Keratinocyte (primary cell): Measurements from ENCODE around the gene HYAL3. TPM values are rescaled to one million over a fixed set of nuclear protein-coding genes. Genes with fewer than 3 reads are reported as not detected.

Experiments used
- DNase-seq: peaks from one replicate; pipeline ENCODE4 v3.0.0-alpha.2; 2011; ENCODE audit warnings: low read depth, missing footprints, low spot score
- FAIRE-seq: peaks from 2 replicates; lab custom pipeline; 2011; peaks lifted over from hg19 to GRCh38; lab: Jason Lieb, UNC
- H2AFZ ChIP-seq: 2 replicates; pipeline ENCODE4 v1.6.0; 2012; ENCODE audit warnings: low read length, control low read depth, inconsistent platforms; ENCODE audit not compliant: control insufficient read depth
- H3K27ac ChIP-seq: 2 replicates; pipeline ENCODE4 v1.5.1; 2011; ENCODE audit warnings: low read length; ENCODE audit not compliant: control insufficient read depth, insufficient read depth
- H3K27me3 ChIP-seq: 3 replicates; pipeline ENCODE4 v1.6.0; 2011; ENCODE audit warnings: low read length; ENCODE audit not compliant: control insufficient read depth, insufficient read depth; ENCODE audit errors: extremely low read depth
- H3K36me3 ChIP-seq, 2 experiments: 2 replicates in 1 of 2; 3 replicates in 1 of 2; pipeline ENCODE4 v1.5.1; 2011; ENCODE audit warnings: low read length in 2 of 2, mild to moderate bottlenecking in 1 of 2; ENCODE audit not compliant: control insufficient read depth in 2 of 2, insufficient read depth in 2 of 2; ENCODE audit errors: extremely low read depth in 1 of 2
- H3K4me1 ChIP-seq: 3 replicates; pipeline ENCODE4 v1.5.1; 2011; ENCODE audit warnings: low read length; ENCODE audit not compliant: control insufficient read depth, insufficient read depth; ENCODE audit errors: extremely low read depth
- H3K4me2 ChIP-seq: 3 replicates; pipeline ENCODE4 v1.6.0; 2011; ENCODE audit warnings: low read depth, low read length; ENCODE audit not compliant: control insufficient read depth, insufficient read depth; ENCODE audit errors: extremely low read depth
- H3K4me3 ChIP-seq, 3 experiments: fragments of 200-600 bp in 1 of 3; sonication (generic) in 1 of 3; 2 replicates in 2 of 3; 3 replicates in 1 of 3; pipeline ENCODE4 v1.5.1; 2011 to 2016; ENCODE audit warnings: low read length in 3 of 3, mild to moderate bottlenecking in 3 of 3, control low read depth in 2 of 3, inconsistent platforms in 1 of 3, low read depth in 1 of 3, mixed read lengths in 1 of 3, mixed run types in 1 of 3, moderate library complexity in 1 of 3; ENCODE audit not compliant: control insufficient read depth in 2 of 3, insufficient read depth in 2 of 3; ENCODE audit errors: extremely low read depth in 1 of 3
- H3K79me2 ChIP-seq: 2 replicates; pipeline ENCODE4 v1.6.0; 2012; ENCODE audit warnings: low read length; ENCODE audit not compliant: control insufficient read depth, insufficient read depth
- H3K9ac ChIP-seq: 3 replicates; pipeline ENCODE4 v1.6.0; 2011; ENCODE audit warnings: low read length; ENCODE audit not compliant: control insufficient read depth, insufficient read depth; ENCODE audit errors: extremely low read depth
- H3K9me1 ChIP-seq: 3 replicates; pipeline ENCODE4 v1.6.0; 2011; ENCODE audit warnings: low read length; ENCODE audit not compliant: control insufficient read depth, insufficient read depth; ENCODE audit errors: extremely low read depth
- H3K9me3 ChIP-seq: 2 replicates; pipeline ENCODE4 v1.5.1; 2012; ENCODE audit warnings: low read depth, low read length; ENCODE audit not compliant: control insufficient read depth
- H4K20me1 ChIP-seq: 3 replicates; pipeline ENCODE4 v1.6.0; 2011; ENCODE audit warnings: low read length; ENCODE audit not compliant: control insufficient read depth, insufficient read depth; ENCODE audit errors: extremely low read depth
- EZH2 ChIP-seq: IDR thresholded peaks from one replicate; pipeline ENCODE4 v1.6.1; 2012; ENCODE audit warnings: inconsistent platforms, mild to moderate bottlenecking, low read length, moderate library complexity
- dilution Hi-C: fragments of 300-500 bp; cut with MboI; formaldehyde crosslinking; loops from one replicate; pipeline ENCODE4 v1.7.0; 2020; ENCODE audit warnings: low sequenced_read_pairs; ENCODE audit not compliant: extremely low pct_ligation_motif_present
- polyA plus RNA-seq, 5 experiments: library from polyadenylated mRNA; depleted of rRNA in 3 of 5; stranded (reverse) in 3 of 5; stranded (forward) in 1 of 5; unstranded in 1 of 5; fragments of >200 nt; gene quantifications; 1 replicate in 1 of 5; 2 replicates in 3 of 5; 3 replicates in 1 of 5; pipeline versions ENCODE4 v1.2.1 to v1.2.3, GENCODE V29; 2011 to 2012; ENCODE audit warnings: missing spikeins in 2 of 5, low read depth in 1 of 5, low replicate concordance in 1 of 5
- TF ChIP-seq, protein P1 (sequence below), 3 experiments: IDR thresholded peaks in 1 of 3; conservative IDR thresholded peaks in 1 of 3; optimal IDR thresholded peaks in 1 of 3; 2 replicates in 2 of 3; 3 replicates in 1 of 3; pipeline versions ENCODE3 to v1.5.1; 2011; ENCODE audit warnings: low read length in 3 of 3, mild to moderate bottlenecking in 3 of 3, moderate library complexity in 2 of 3, control low read depth in 1 of 3, inconsistent platforms in 1 of 3; ENCODE audit not compliant: insufficient read depth in 2 of 3; ENCODE audit errors: extremely low read depth in 1 of 3

Gene HYAL3
- polyA plus RNA-seq, 1 donor (not counting 4 experiments of a cell fraction or from before 2014, with no cell fraction given) = 6.6 TPM

DNA sequence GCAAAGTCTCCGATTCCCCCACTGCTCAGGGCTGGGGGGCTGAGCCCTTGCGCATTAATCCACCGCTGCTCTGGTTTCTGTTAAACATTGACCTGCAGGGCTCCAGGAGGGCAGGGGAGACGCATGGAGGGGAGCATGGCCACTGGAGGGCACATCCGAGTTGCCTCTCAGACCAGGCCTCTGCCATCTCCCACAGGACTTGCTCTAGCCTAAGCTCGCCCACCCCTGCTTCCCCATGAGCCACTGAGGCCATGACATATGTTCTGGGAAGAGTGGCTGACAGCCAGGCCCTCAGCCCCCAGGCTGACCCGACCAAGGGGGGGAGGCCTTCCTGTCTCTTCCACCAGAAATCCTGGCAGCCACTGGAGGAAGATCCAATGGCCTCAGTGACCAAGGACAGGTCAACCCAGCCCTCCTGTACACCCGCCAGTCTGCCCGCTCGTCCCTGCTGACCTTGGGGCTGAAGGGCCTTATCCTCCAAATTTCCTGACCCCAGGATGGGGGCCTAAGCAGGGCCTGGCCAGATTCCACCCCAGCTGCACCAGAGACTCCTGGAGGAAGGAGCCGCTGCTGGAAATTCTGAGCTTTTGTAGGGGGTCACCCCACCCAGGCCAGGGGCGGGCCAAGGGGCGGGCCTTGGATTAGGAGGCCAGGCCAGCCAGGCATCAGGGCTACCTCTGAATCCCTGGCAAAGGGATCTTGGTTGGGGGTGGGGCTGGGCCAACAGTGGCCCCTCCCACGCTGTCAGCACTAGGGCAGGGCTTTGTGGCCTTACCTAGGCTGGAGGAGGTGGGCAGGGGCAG, 4.0 kb upstream of the HYAL3 start, which contains the start of gene HYAL1:
HYAL1 (minus strand) TSS at position 562 of the 803 bp plus-strand sequence. CDS start 618 bp downstream, outside the sequence.
- Histone ChIP-seq H3K4me2 (peak within 1 kb of the TSS; percentile 37), H3K9me1 (peaks cover 3% of the 10 kb centered on the region), H3K9ac (peak within 1 kb of the TSS; percentile 41), H3K4me3 (peak within 1 kb of the TSS in 2 of 3 experiments; percentile 11 to 14), H3K27ac (peak within 1 kb of the TSS; percentile 60), H3K4me1 (peaks cover 36% of the 10 kb centered on the region), H3K27me3 (no peaks in the 10 kb centered on the region), H3K79me2 (peaks cover 8% of the 10 kb centered on the region), H3K9me3 (no peaks in the 10 kb centered on the region), H4K20me1 (no peaks in the 10 kb centered on the region), H2AFZ (no peak within 1 kb of the TSS), H3K36me3 (no peaks in the 10 kb centered on the region)
- FAIRE-seq (peak; percentile 13), DNase-seq (no peak)
- dilution Hi-C loops = no loop called here
- no peak for TF ChIP-seq EZH2
- TF ChIP-seq, protein P1, sequence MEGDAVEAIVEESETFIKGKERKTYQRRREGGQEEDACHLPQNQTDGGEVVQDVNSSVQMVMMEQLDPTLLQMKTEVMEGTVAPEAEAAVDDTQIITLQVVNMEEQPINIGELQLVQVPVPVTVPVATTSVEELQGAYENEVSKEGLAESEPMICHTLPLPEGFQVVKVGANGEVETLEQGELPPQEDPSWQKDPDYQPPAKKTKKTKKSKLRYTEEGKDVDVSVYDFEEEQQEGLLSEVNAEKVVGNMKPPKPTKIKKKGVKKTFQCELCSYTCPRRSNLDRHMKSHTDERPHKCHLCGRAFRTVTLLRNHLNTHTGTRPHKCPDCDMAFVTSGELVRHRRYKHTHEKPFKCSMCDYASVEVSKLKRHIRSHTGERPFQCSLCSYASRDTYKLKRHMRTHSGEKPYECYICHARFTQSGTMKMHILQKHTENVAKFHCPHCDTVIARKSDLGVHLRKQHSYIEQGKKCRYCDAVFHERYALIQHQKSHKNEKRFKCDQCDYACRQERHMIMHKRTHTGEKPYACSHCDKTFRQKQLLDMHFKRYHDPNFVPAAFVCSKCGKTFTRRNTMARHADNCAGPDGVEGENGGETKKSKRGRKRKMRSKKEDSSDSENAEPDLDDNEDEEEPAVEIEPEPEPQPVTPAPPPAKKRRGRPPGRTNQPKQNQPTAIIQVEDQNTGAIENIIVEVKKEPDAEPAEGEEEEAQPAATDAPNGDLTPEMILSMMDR (optimal IDR thresholded peaks at IDR 0.05 in 1 of 3, IDR thresholded peaks at IDR 0.05 in 1 of 3, conservative IDR thresholded peaks at IDR 0.05 in 1 of 3; ENCODE audit: extremely low read depth in 1 of 3, insufficient read depth in 2 of 3, low read length in 3 of 3) = peak in 2 of 3 experiments; percentile 12 to 26

DNA sequence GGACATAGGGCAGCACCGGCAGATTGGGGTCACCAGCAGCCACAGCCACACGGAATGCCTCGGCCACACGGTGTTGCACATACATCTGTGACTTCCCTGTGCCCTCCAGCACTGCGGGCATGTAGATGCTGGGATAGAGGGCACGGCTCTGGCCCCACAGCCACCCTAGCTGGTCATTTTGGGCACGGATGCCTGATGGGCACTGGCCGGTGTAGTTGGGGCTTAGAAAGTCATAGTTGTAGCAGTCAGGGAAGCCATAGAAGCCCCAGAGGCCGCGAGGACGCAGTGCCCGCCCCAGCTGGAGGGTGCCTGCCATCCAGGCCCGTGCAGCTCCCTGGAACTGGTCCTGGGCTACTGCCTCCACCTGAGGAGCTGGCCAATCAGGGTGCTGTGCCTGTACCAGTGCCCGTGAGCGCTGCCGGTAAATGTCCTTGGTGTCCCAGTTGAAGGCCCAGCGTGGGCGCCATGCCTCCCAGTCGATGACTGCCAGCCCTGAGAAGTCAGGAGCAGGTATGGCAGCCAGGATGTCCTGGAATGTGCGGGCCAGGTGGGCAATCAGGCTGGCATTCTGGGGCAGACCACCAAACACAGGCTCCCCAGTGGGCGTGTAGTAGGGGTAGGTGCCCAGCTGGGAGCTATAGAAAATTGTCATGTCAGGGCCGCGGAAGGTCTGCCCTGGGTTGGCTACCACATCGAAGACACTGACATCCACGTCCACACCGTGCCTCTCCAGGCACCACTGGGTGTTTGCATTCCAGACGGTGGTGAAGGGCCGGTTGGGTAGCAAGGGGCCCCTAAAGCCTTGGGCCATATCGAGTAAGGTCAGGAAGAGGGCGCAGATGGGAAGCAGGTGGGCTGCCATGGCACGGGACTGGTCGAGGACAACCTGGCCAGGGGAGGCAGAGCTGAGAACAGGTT, 3.1 kb upstream of the HYAL3 start:
- Histone ChIP-seq H3K27me3 (no peaks in the 10 kb centered on the region), H3K9ac (no peak overlapping the region), H4K20me1 (no peaks in the 10 kb centered on the region), H3K79me2 (peaks cover 9% of the 10 kb centered on the region), H3K36me3 (no peaks in the 10 kb centered on the region), H3K9me1 (peaks cover 5% of the 10 kb centered on the region), H2AFZ (no peak overlapping the region), H3K27ac (peak overlapping the region; percentile 60), H3K4me2 (peak overlapping the region; percentile 37), H3K9me3 (no peaks in the 10 kb centered on the region), H3K4me3 (no peak overlapping the region), H3K4me1 (peaks cover 39% of the 10 kb centered on the region)
- TF ChIP-seq, protein P1 (optimal IDR thresholded peaks at IDR 0.05 in 1 of 3, IDR thresholded peaks at IDR 0.05 in 1 of 3, conservative IDR thresholded peaks at IDR 0.05 in 1 of 3; ENCODE audit: extremely low read depth in 1 of 3, insufficient read depth in 2 of 3, low read length in 3 of 3) = no peak
- DNase-seq (no peak), FAIRE-seq (no peak)
- dilution Hi-C loops = no loop called here
